ENCODE results near the gene DUS2. TPM values are rescaled to one million over a fixed set of nuclear protein-coding genes. Genes with fewer than 3 reads are reported as not detected.
A peak's percentile ranks its signal among the peaks of the same experiment; 100 is the strongest.
"Not testable (repeated sequence)": the region's sequence is repeated elsewhere in the genome, so short reads cannot be mapped to it uniquely, and the experiment has no call there.

Gene DUS2
- total and polyA plus RNA-seq, 2 of the 8 experiments (the other 6 are each of a cell fraction or from before 2014, with no cell fraction given) = 17.2 to 27.0 TPM

DNA sequence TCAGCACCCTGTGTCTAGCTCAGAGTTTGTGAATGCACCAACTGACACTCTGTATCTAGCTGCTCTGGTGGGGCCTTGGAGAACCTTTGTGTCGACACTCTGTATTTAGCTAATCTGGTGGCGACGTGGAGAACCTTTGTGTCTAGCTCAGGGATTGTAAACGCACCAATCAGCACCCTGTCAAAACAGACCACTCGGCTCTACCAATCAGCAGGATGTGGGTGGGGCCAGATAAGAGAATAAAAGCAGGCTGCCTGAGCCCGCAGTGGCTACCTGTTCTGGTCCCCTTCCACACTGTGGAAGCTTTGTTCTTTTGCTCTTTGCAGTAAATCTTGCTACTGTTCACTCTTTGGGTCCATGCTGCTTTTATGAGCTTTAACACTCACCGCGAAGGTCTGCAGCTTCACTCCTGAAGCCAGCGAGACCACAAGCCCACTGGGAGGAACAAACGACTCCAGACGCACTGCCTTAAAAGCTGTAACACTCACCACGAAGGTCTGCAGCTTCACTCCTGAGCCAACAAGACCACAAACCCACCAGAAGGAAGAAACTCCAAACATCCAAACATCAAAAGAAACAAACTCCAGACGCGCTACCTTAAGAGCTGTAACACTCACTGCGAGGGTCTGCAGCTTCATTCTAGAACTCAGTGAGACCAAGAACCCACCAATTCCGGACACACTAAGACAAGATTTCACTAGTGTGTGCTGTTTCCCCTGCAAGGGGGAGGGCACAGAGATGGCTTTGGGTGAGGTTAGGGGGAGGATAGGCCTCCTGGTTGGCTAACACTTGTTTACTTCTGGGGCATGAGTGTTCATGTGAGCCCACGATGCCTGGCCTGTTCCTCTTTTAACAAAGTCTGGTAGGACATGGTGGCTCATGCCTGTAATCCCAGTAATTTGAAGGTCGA is 24.1 kb upstream of the DUS2 start, which contains the start of gene DPEP2:
TSS of gene DPEP2 (minus strand) at position 706 of the 910 bp plus-strand sequence. CDS start 6,272 bp downstream, outside the sequence.
- not testable (repeated sequence) for H3K23me2 ChIP-seq (ENCODE audit: low read depth, low read length); H2BK120ac ChIP-seq (replicated peaks; ENCODE audit: low read depth, low read length); H3K9ac ChIP-seq (replicated peaks in 1 of 4; ENCODE audit: extremely low read depth in 1 of 4, low read depth in 3 of 4, low read length in 3 of 4); H3K4ac ChIP-seq (replicated peaks; ENCODE audit: insufficient read length, low read depth, low read length); H3K4me1 ChIP-seq (replicated peaks in 1 of 4; ENCODE audit: control insufficient read depth in 3 of 4, insufficient read depth in 4 of 4, low read length in 3 of 4); H3K4me3 ChIP-seq (ENCODE audit: extremely low read depth in 1 of 4, insufficient read depth in 2 of 4, low read depth in 3 of 4, low read length in 4 of 4); H3K36me3 ChIP-seq (ENCODE audit: control insufficient read depth in 2 of 4, insufficient read depth in 4 of 4, low read length in 3 of 4); H2BK5ac ChIP-seq (ENCODE audit: low read depth, low read length); H3K4me2 ChIP-seq (ENCODE audit: insufficient read depth in 1 of 2, low read depth in 2 of 2, low read length in 2 of 2); H4K91ac ChIP-seq (replicated peaks; ENCODE audit: insufficient read length, low read length); H3K18ac ChIP-seq (ENCODE audit: extremely low read depth, low read length); H2AK5ac ChIP-seq (ENCODE audit: low read depth, low read length); H2BK12ac ChIP-seq (ENCODE audit: low read depth, low read length); DNase-seq (ENCODE audit: low read depth in 1 of 2, low spot score in 2 of 2); H3K14ac ChIP-seq (ENCODE audit: insufficient read length); H3K9me3 ChIP-seq (ENCODE audit: insufficient read depth in 2 of 2, low read depth in 1 of 2, low read length in 1 of 2); FAIRE-seq; H2BK20ac ChIP-seq (ENCODE audit: low read length); H3K79me1 ChIP-seq (ENCODE audit: low read depth, low read length); H3K27me3 ChIP-seq (replicated peaks in 1 of 4; ENCODE audit: control insufficient read depth in 3 of 4, extremely low read depth in 1 of 4, insufficient read depth in 3 of 4, low read length in 3 of 4); H4K5ac ChIP-seq (ENCODE audit: insufficient read length, low read depth, low read length); H3K56ac ChIP-seq (replicated peaks; ENCODE audit: insufficient read length, low read depth, low read length); H2AFZ ChIP-seq (ENCODE audit: low read length); H3K23ac ChIP-seq (ENCODE audit: insufficient read length); H3K27ac ChIP-seq (ENCODE audit: low read depth, low read length); H4K20me1 ChIP-seq (replicated peaks in 1 of 2; ENCODE audit: control insufficient read depth in 1 of 2, insufficient read depth in 2 of 2, low read length in 2 of 2); H4K8ac ChIP-seq (ENCODE audit: extremely low read depth, insufficient read depth, low read length); H3K79me2 ChIP-seq (ENCODE audit: control insufficient read depth in 1 of 2, insufficient read depth in 2 of 2, low read length in 2 of 2)
- TF ChIP-seq TBP (IDR thresholded peaks at IDR 0.05; ENCODE audit: low read depth, low read length) = 0 out of 2 replicates have a peak, but pooled peaks have one; percentile 8
- ChIA-PET POLR2A (ENCODE audit: partially characterized antibody) (interaction anchor here (0.9 to 2.5 kb wide), 5 partner anchors 17 to 64 kb away, joined by 3 to 19 read pairs (median 3); partner anchors contain the start of genes DDX28 and DUS2), CTCF (ENCODE audit: partially characterized antibody) (interaction anchor here (0.7 to 3.8 kb wide), 15 partner anchors 9 to 115 kb away, joined by 3 to 17 read pairs (median 4); partner anchors contain the start of genes DPEP2NB, DPEP3 and NRN1L)
- 0 out of 2 replicates have a peak within 1 kb of the TSS, but pooled peaks have one; percentile 88 for H2BK15ac ChIP-seq (ENCODE audit: low read length)
- 89% methylated on average over 17 of the region's 18 CpGs; no CpG with 5 or more reads in 1 of the 2 experiments for WGBS, 2 experiments (ENCODE audit: extremely low coverage in 1 of 2, insufficient coverage in 1 of 2, insufficient read length in 1 of 2, insufficient replicate concordance in 2 of 2, low coverage in 1 of 2, low lambda C conversion rate in 2 of 2, missing lambda C conversion rate in 1 of 2)

All from H1 (cell line).